IPS-NIHi11 (cell line): ENCODE results near the gene MICA.
"Not testable (repeated sequence)": the region's sequence is repeated elsewhere in the genome, so short reads cannot be mapped to it uniquely, and the experiment has no call there.

ENCODE experiments used
- DNase-seq: peaks from one replicate; pipeline ENCODE4 v3.0.0; 2012; ENCODE audit warnings: mixed read lengths, low spot score

MICA gene

DNA sequence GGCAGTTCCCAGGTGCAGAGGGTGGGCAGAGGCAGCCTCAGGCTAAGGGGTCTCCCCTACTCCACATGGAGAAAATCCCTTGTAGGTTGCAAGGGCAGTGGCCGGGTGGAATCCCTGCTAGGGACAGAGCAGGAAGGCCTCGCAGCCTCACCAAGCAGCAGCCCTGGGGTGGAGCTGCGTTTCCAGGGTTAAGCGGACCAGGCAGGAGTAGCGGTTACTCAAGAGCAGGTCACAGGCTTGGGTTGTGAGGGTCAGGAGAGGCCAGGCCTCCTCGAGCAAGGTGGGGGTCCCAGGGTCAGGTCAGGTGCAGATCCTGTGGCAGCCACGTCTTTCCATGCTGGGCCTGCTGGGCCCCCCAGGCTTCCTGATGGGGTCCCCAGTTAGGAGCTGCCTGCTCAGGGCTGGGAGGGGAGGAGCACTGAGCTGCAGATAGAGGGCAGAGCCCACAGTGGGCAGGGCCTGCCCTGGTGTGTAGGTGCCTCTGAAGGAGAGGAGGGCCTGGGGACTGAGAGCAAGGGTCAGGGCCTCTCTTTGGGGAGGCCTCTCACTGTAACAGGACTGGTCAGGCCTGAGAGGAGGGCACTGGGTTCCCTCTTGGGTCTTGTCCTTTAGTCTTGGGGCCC lies 10.9 kb downstream of the MICA start:
- DNase-seq = not testable (repeated sequence)

- no peak for DNase-seq
These were observed 11.4 kb downstream of the MICA start for GRCh38 chr6:31414771-31415265.

GRCh38 chr6:31416394-31417014 lies 13.1 kb downstream of the MICA start:
- no peak for DNase-seq

GRCh38 chr6:31418251-31418650 lies 14.9 kb downstream of the MICA start:
- DNase-seq = no peak

DNA sequence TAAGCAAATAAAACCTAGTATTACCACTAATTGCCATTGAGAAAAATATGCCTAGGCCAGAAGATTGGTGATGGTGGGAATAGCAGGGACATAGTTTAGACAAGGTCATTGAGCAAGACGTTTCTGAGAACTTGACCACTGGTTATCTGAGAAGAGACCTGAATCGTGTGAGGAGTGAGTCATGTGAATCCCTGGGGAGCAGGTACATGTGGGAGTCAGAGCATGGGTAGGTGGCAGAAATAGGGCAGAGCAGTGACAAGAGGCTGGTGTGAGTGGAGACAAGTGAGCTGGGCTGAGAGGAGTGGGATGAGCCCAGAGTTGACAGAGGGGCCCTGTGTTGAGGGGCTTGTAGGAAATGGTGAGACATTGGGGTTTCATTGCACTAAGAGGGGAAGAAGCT lies 16.4 kb downstream of the MICA start:
- no peak for DNase-seq

- DNase-seq = no peak
These were observed 17.2 kb downstream of the MICA start for GRCh38 chr6:31420546-31420945.

GRCh38 chr6:31422587-31422986 lies 19.2 kb downstream of the MICA start:
- no peak for DNase-seq

GRCh38 chr6:31423550-31423949 lies 20.2 kb downstream of the MICA start:
- DNase-seq = no peak

DNA sequence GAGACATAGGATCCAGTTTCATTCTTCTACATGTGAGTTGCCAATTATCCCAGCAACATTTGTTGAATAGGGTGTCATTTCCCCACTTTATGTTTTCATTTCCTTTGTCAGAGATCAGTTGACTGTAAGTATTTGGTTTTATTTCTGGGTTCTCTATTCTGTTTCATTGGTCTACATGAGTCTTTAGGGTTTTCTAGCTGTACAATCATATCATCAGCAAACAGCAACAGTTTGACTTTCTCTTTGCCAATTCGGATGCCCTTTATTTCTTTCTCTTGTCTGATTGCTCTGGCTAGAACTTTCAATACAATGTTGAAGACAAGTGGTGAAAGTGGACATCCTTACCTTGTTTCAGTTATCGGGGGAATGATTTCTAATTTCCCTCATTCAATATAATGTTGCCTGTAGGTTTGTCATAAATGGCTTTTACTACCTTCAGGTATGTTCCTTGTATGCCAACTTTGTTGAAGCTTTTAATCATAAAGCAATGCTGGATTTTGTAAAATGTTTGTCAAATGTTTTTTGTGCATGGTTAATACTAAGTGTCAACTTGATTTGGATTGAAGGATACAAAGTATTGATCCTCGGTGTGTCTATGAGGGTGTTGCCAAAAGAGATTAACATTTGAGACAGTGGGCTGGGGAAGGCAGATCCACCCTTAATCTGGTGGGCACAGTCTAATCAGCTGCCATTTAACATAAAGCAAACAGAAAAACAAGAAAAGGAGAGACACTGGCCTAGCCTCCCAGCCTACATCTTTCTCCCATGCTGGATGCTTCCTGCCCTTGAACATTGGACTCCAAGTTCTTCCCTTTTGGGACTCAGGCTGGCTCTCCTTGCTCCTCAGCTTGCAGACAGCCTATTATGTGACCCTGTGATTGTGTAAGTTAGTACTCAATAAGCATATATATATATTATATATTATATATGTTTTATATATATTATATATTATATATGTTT lies 23.3 kb downstream of the MICA start:
- DNase-seq = no peak

DNA sequence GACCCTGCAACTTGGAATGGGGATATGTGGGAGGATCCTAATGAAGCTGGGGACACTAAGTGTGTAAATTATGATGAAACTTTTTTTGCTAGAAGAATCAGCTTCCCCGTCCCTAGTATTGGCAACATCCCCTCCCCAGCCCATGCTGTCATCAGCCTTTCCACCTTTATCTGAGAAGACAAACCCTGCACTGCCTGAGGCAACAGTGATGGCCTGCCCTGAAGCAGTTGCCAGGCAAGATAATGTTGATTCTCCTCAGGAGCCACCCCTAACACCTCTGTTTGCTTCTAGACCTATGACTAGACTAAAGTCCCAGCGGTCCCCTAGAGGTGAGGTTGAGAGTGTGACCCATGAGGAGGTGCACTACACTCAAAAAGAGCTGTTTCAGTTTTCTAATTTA lies 27.1 kb downstream of the MICA start:
- no peak for DNase-seq

DNA sequence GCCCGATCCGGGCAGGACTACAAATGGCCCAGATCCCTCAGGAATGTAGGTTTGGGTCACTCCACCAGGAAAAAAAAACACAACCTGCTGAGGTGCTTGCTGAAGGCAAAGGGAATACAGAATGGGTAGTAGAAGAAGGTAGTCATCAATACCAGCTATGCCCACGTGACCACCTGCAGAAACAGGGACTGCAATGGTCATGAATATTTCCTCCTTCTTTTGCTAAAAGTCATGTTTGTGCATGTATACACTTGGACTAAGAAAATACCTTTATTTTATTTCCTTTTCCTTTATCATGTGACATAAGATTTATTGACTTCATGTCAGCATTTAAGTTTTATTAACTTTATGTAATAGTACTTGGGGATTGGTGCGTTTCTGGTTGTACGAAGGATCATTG lies 31.7 kb downstream of the MICA start:
- not testable (repeated sequence) for DNase-seq

GRCh38 chr6:31438222-31438621 lies 34.8 kb downstream of the MICA start:
- DNase-seq = no peak

GRCh38 chr6:31438677-31439076 lies 35.3 kb downstream of the MICA start:
- no peak for DNase-seq

DNA sequence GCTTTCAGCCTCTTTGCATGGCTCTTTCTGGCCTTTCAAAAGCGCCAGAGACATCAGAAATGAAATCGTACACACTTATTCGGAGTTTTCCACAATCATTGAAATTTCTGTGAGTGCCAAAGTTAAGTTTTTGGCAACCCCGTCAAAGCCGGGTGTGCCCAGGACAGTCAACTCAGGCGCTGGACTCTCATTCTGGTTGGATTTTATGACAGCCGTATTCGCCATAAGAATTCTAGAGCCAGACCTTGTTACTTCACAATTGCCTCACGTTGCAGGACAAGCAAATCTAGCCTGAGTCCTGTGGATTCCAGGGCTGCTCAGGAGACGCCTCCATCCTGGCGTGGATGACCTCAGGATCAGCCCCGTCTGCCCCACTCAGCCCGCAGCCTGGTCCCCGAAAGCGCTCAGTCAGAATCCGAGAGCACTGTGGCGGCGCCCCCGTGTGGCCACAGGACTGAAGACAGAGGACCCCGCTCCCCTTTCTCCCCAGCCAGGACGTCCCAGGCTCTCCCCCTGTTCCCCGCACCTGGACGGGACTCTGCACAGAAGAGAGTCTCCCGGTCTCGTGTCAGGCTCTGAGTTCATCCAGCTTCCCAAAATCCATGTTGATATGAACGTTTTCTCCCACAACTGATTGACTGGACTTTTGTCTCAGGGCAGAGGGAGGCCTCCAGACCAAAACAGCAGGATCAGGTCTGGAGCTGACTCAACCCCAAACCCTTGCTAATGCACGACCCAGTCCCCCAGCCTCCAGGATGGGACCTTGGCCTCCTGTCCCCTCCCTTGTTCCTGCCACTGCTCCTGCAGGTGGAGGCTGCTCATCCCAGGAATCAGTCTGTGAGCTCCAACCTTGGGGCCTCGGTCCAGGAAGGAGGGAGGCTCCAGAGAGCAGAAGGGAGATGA lies 38.2 kb downstream of the MICA start:
- peak; percentile 88 for DNase-seq

GRCh38 chr6:31446481-31446880 lies 43.1 kb downstream of the MICA start:
- no peak for DNase-seq

DNA sequence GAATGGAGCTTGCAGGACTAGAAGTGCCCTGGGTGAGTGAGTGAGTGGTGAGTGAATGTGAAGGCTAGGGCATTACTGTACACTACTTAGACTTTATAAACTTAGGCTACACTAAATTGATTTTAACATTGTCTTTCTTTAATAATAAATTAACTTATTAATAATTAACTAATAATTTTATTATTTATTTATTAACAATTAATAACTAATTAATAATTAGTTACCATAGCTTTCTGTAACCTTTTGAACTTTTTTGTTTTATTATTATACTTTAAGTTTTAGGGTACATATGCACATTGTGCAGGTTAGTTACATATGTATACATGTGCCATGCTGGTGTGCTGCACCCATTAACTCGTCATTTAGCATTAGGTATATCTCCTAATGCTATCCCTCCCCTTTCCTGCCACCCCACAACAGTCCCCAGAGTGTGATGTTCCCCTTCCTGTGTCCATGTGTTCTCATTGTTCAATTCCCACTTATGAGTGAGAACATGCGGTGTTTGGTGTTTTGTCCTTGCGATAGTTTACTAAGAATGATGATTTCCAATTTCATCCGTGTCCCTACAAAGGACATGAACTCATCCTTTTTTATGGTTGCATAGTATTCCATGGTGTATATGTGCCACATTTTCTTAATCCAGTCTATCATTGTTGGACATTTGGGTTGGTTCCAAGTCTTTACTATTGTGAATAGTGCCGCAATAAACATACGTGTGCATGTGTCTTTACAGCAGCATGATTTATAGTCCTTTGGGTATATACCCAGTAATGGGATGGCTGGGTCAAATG lies 43.8 kb downstream of the MICA start:
- not testable (repeated sequence) for DNase-seq

- no peak for DNase-seq
These were observed 47.4 kb downstream of the MICA start for GRCh38 chr6:31450751-31451150.

DNA sequence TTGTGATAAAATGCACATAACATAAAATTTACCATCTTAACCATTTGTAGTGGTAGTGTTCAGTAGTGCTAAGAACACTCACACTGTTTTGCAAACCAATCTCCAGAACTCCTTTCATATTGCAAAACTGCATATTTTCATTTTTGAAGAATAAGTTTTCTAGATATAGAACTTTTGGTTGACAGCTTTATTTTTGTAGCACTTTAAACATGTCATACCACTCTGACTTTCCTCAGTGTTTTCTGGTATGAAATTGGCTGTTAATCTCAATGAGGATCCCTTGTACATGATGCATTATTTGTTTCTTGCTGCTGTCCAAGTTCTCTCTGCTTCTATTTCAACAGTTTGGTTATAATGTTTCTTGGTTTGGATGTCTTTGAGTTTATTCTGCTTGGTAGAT lies 49.5 kb downstream of the MICA start:
- no peak for DNase-seq

DNA sequence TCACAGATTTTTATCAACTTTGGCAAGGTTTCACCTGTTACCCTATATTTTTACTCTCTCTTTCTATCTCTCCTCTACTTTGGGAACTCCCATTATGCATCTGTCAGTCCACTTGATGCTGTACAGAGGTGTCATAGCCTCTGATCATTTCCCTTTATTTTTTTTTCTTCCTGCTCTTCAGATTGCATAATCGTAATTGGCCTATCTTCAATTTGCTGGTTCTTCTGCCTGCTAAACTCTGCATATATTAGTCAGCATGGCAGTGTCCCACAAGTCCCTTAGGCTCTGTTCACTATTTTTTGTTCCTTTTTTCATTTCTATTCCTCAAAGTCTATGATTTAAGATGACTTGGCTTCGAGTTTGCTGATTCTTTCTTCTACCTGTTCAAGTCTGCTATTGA lies 49.9 kb downstream of the MICA start:
- no peak for DNase-seq

DNA sequence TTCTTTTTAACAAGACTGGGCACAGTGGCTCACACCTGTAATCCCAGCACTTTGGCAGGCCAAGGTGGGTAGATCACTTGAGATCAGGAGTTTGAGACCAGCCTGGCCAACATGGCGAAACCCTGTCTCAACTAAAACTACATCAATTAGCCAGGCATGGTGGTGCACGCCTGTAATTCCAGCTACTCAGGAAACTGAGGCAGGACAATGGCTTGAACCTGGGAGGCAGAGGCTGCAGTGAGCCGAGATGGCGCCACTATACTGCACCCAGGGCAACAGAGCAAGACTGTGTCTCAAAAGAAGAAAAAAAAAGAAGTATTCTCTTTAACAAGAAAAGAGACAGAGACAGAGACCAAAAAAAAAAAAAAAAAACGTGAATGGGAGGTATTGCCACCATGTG lies 56.5 kb downstream of the MICA start:
- not testable (repeated sequence) for DNase-seq
